Loucy (cell line): ENCODE data around the gene INSR.

Experiments used
- EZH2phosphoT487 ChIP-seq: fragments of 200-600 bp; IDR thresholded peaks from 2 replicates; pipeline ENCODE4 v1.6.1; 2018; ENCODE audit warnings: antibody characterized with exemption, mild to moderate bottlenecking, moderate library complexity, borderline replicate concordance
- TF ChIP-seq, protein P1 (sequence below): fragments of 200-600 bp; sonication (generic); conservative IDR thresholded peaks from 2 replicates; pipeline ENCODE4 v1.5.1; 2014; ENCODE audit warnings: mild to moderate bottlenecking, antibody characterized with exemption, low read length

DNA sequence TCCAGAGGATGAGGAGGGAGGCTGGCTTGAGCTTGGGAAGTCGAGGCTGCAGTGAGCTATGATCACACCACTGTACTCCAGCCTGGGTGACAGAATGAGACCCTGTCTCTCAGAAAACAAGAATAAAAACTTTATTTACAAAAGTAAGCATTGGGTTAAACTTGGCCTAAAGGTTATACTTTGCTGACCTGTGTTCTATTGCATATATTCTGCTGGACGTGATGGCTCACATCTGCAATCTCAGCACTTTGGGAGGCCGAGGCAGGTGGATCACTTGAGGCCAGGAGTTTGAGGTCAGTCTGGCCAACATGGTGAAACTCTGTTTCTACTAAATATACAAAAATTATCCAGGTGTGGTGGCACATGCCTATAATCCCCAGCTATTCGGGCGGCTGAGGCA lies 47.9 kb upstream of the INSR start:
- TF ChIP-seq, protein P1, sequence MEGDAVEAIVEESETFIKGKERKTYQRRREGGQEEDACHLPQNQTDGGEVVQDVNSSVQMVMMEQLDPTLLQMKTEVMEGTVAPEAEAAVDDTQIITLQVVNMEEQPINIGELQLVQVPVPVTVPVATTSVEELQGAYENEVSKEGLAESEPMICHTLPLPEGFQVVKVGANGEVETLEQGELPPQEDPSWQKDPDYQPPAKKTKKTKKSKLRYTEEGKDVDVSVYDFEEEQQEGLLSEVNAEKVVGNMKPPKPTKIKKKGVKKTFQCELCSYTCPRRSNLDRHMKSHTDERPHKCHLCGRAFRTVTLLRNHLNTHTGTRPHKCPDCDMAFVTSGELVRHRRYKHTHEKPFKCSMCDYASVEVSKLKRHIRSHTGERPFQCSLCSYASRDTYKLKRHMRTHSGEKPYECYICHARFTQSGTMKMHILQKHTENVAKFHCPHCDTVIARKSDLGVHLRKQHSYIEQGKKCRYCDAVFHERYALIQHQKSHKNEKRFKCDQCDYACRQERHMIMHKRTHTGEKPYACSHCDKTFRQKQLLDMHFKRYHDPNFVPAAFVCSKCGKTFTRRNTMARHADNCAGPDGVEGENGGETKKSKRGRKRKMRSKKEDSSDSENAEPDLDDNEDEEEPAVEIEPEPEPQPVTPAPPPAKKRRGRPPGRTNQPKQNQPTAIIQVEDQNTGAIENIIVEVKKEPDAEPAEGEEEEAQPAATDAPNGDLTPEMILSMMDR: no peak
- TF ChIP-seq EZH2phosphoT487: no peak
